K562 (cell line): ENCODE measurements around the gene FUBP3. TPM values are rescaled to one million over a fixed set of nuclear protein-coding genes. Genes with fewer than 3 reads are reported as not detected.

Experiments
- CXXC5 ChIP-seq: fragments of 250-450 bp; sonication (Bioruptor Pico); IDR thresholded peaks from 2 replicates; pipeline ENCODE4 v1.8.0; 2022; ENCODE audit warnings: inconsistent platforms, mild to moderate bottlenecking, moderate library complexity
- DMBX1 ChIP-seq: fragments of 250-450 bp; sonication (Bioruptor Pico); IDR thresholded peaks from 2 replicates; pipeline ENCODE4 v1.8.0; 2022; ENCODE audit warnings: inconsistent platforms, mild to moderate bottlenecking, moderate library complexity, borderline replicate concordance
- ELF2 ChIP-seq: fragments of 250-450 bp; sonication (Bioruptor Pico); IDR thresholded peaks from 2 replicates; pipeline ENCODE4 v1.5.0; 2021; ENCODE audit warnings: mild to moderate bottlenecking
- ELF4 ChIP-seq: fragments of 450-650 bp; formaldehyde crosslinking; IDR thresholded peaks from 2 replicates; pipeline ENCODE4 v1.4.0; 2022; ENCODE audit warnings: missing genetic modification characterization
- HNRNPK ChIP-seq: fragments of 200-400 bp; formaldehyde crosslinking; IDR thresholded peaks from one replicate; pipeline ENCODE4 v1.6.1; 2018; ENCODE audit warnings: mild to moderate bottlenecking, low read depth, low read length; ENCODE audit not compliant: poor library complexity, severe bottlenecking
- LARP7 ChIP-seq: fragments of 450-650 bp; IDR thresholded peaks from 2 replicates; pipeline ENCODE4 v1.6.1; 2016
- LCOR ChIP-seq: sonication (generic); formaldehyde crosslinking; IDR thresholded peaks from 2 replicates; pipeline ENCODE4 v1.8.0; 2022; ENCODE audit warnings: mild to moderate bottlenecking, missing genetic modification reagents
- MIER1 ChIP-seq: fragments of 450-650 bp; IDR thresholded peaks from 2 replicates; pipeline ENCODE4 v1.6.1; 2016; ENCODE audit warnings: antibody characterized with exemption, mild to moderate bottlenecking, low read depth
- NFIC ChIP-seq: fragments of 450-650 bp; IDR thresholded peaks from 2 replicates; pipeline ENCODE4 v1.6.1; 2017; ENCODE audit warnings: mild to moderate bottlenecking, inconsistent platforms
- NKRF ChIP-seq: fragments of 450-650 bp; IDR thresholded peaks from 2 replicates; pipeline ENCODE4 v1.6.1; 2016; ENCODE audit warnings: borderline replicate concordance
- PML ChIP-seq: IDR thresholded peaks from 2 replicates; pipeline ENCODE4 v1.6.1; 2012; ENCODE audit warnings: low read length, inconsistent platforms
- POLR2AphosphoS2 ChIP-seq: IDR thresholded peaks from 2 replicates; pipeline ENCODE4 v1.6.1; 2012; ENCODE audit warnings: low read length, improper control_type of control experiment
- PTRF ChIP-seq: fragments of 450-650 bp; IDR thresholded peaks from 2 replicates; pipeline ENCODE4 v1.6.1; 2016; ENCODE audit warnings: mild to moderate bottlenecking, missing genetic modification characterization, missing compliant biosample characterization
- RNF2 ChIP-seq: sonication (generic); IDR thresholded peaks from 2 replicates; pipeline ENCODE4 v1.6.1; 2016
- SREBF2 ChIP-seq: sonication (generic); formaldehyde crosslinking; IDR thresholded peaks from 2 replicates; pipeline ENCODE4 v1.4.0; 2020; ENCODE audit warnings: mild to moderate bottlenecking, missing genetic modification reagents
- TARDBP ChIP-seq: fragments of 450-650 bp; IDR thresholded peaks from 2 replicates; pipeline ENCODE4 v1.6.1; 2016
- TEAD1 ChIP-seq, 2 experiments: fragments of 450-650 bp in 1 of 2; sonication (generic) in 1 of 2; formaldehyde crosslinking; IDR thresholded peaks; 2 replicates each; pipeline versions ENCODE4 v1.4.0 to v1.8.0; 2020 to 2022; ENCODE audit warnings: mild to moderate bottlenecking in 2 of 2, missing genetic modification reagents in 1 of 2
- TOE1 ChIP-seq, 2 experiments: fragments of 450-650 bp in 1 of 2; sonication (generic) in 1 of 2; formaldehyde crosslinking in 1 of 2; IDR thresholded peaks; 2 replicates each; pipeline versions ENCODE4 v1.7.1 to v1.8.0; 2016 to 2022; ENCODE audit warnings: borderline replicate concordance in 2 of 2, mild to moderate bottlenecking in 2 of 2, antibody characterized with exemption in 1 of 2, inconsistent platforms in 1 of 2, low read depth in 1 of 2, missing genetic modification reagents in 1 of 2, moderate library complexity in 1 of 2
- ZBTB43 ChIP-seq: sonication (generic); formaldehyde crosslinking; IDR thresholded peaks from 2 replicates; pipeline ENCODE4 v1.8.0; 2023; ENCODE audit warnings: mild to moderate bottlenecking, missing genetic modification reagents
- ZNF197 ChIP-seq: fragments of 200-800 bp; sonication (Bioruptor generic); IDR thresholded peaks from 2 replicates; pipeline ENCODE4 v1.6.1; 2016; ENCODE audit warnings: low read depth, missing genetic modification characterization, missing compliant biosample characterization
- ZNF354B ChIP-seq: fragments of 250-450 bp; sonication (Bioruptor Pico); IDR thresholded peaks from 2 replicates; pipeline ENCODE4 v1.4.0; 2020
- ZNF644 ChIP-seq: fragments of 200-800 bp; sonication (Bioruptor generic); IDR thresholded peaks from 2 replicates; pipeline ENCODE4 v1.6.1; 2016; ENCODE audit warnings: low read depth, missing genetic modification characterization, missing compliant biosample characterization
- ZNF707 ChIP-seq: fragments of 250-450 bp; sonication (Bioruptor Pico); conservative IDR thresholded peaks from 2 replicates; pipeline ENCODE4 v1.8.0; 2022; ENCODE audit warnings: inconsistent platforms, mild to moderate bottlenecking, moderate library complexity
- ZNF740 ChIP-seq, 3 experiments: fragments of 200-800 bp in 1 of 3; sonication (Bioruptor generic) in 1 of 3; sonication (generic) in 1 of 3; formaldehyde crosslinking in 1 of 3; IDR thresholded peaks; 2 replicates each; pipeline versions ENCODE4 v1.6.1 to v1.8.0; 2016 to 2022; ENCODE audit warnings: mild to moderate bottlenecking in 2 of 3, missing compliant biosample characterization in 2 of 3, missing genetic modification characterization in 2 of 3, missing genetic modification reagents in 1 of 3
- polyA plus RNA-seq, 8 experiments: library from polyadenylated mRNA; depleted of rRNA in 4 of 8; stranded (reverse) in 5 of 8; unstranded in 3 of 8; fragments of >200 nt; fragmentation: Nextera tagmentation in 2 of 8; fragmentation: Illumina TruSeq in 1 of 8; extraction: Ambion mirVana in 2 of 8; extraction: Trizol in 1 of 8; gene quantifications; 2 replicates each; pipeline versions ENCODE4 v1.2.1 to v1.2.3, GENCODE V29; 2011 to 2014; ENCODE audit warnings: inconsistent platforms in 1 of 8, missing spikeins in 1 of 8
- total RNA-seq, 7 experiments: library from RNA; depleted of rRNA in 6 of 7; stranded (reverse); fragments of >200 nt in 6 of 7; fragmentation: Illumina TruSeq in 2 of 7; extraction: Trizol in 2 of 7; gene quantifications; 2 replicates each; pipeline versions ENCODE4 v1.2.1 to v1.2.3, GENCODE V29; 2011 to 2021; ENCODE audit warnings: low replicate concordance in 1 of 7

Gene FUBP3
- total and polyA plus RNA-seq, 9 of the 15 experiments (the other 6 are each of a cell fraction or from before 2014, with no cell fraction given) = 3.0 to 64.0 (median 48.1) TPM

GRCh38 chr9:130578865-130579737 is at the start of gene FUBP3 (continued):
- TF ChIP-seq ELF4 (CRISPR knock-in tag) = peak; percentile 48; the same call in 1 of the 2 replicates
- peak; percentile 97 for TF ChIP-seq TOE1 (IDR thresholded peaks at IDR 0.05; ENCODE audit: borderline replicate concordance)
- TF ChIP-seq TOE1 (CRISPR knock-in tag; IDR thresholded peaks at IDR 0.05; ENCODE audit: borderline replicate concordance, low read depth) = no peak
- TF ChIP-seq ZNF644 = no peak
- TF ChIP-seq HNRNPK = no peak
- TF ChIP-seq TARDBP = no peak
- TF ChIP-seq RNF2 = no peak
- 0 out of 2 replicates have a peak, but pooled peaks have one; percentile 36 for TF ChIP-seq ELF2
- TF ChIP-seq MIER1 = no peak
- peak; percentile 36; the same call in 1 of the 2 replicates for TF ChIP-seq NFIC
- no peak for TF ChIP-seq SREBF2 (CRISPR knock-in tag)
- no peak for TF ChIP-seq PTRF (tag)
- peak; percentile 61; the same call in 1 of the 2 replicates for TF ChIP-seq PML
- 0 out of 2 replicates have a peak, but pooled peaks have one; percentile 33 for TF ChIP-seq ZNF740 (CRISPR knock-in tag; IDR thresholded peaks at IDR 0.05)
- 0 out of 4 replicates have a peak, but pooled peaks of 1 of the 2 experiments have one; percentile 34 for TF ChIP-seq ZNF740 (tag; IDR thresholded peaks at IDR 0.05)
- TF ChIP-seq NKRF = peak; percentile 79; the same call in 1 of the 2 replicates
- TF ChIP-seq ZNF707 (CRISPR knock-in tag) = no peak
- TF ChIP-seq TEAD1 (CRISPR knock-in tag; IDR thresholded peaks at IDR 0.05) = peak in 1 of 2 experiments; percentile 50; a peak in 1 of 4 replicates
- no peak for TF ChIP-seq ZNF354B (CRISPR knock-in tag)
- no peak for TF ChIP-seq ZBTB43
- peak; percentile 73; the same call in 1 of the 2 replicates for TF ChIP-seq LCOR (CRISPR knock-in tag)
- TF ChIP-seq LARP7 = no peak
- TF ChIP-seq ZNF197 = no peak
- peak; percentile 88 for TF ChIP-seq CXXC5 (CRISPR knock-in tag)
- TF ChIP-seq POLR2AphosphoS2 = no peak
- TF ChIP-seq DMBX1 (CRISPR knock-in tag) = no peak
